Muscle layer of colon (tissue), 2 donors: ENCODE data around the gene IQSEC1.
"Not testable (repeated sequence)": the region's sequence is repeated elsewhere in the genome, so short reads cannot be mapped to it uniquely, and the experiment has no call there.

Source experiments
- H3K27ac ChIP-seq: one replicate; pipeline ENCODE4 v1.7.0; 2013; ENCODE audit warnings: low read depth, mild to moderate bottlenecking, low read length, moderate library complexity
- H3K27me3 ChIP-seq, 2 donors: one replicate each; pipeline ENCODE4 v1.7.0; 2013; ENCODE audit warnings: low read length in 2 of 2, mild to moderate bottlenecking in 2 of 2; ENCODE audit not compliant: insufficient read depth in 2 of 2, control insufficient read depth in 1 of 2
- H3K36me3 ChIP-seq: one replicate; pipeline ENCODE4 v1.7.0; 2013; ENCODE audit warnings: mild to moderate bottlenecking, low read length; ENCODE audit not compliant: insufficient read depth
- H3K4me1 ChIP-seq: one replicate; pipeline ENCODE4 v1.7.0; 2013; ENCODE audit warnings: mild to moderate bottlenecking, low read length; ENCODE audit not compliant: insufficient read depth
- H3K4me3 ChIP-seq, 2 donors: one replicate each; pipeline ENCODE4 v1.7.0; 2013; ENCODE audit warnings: low read length in 2 of 2, low read depth in 1 of 2, mild to moderate bottlenecking in 1 of 2, moderate library complexity in 1 of 2
- H3K9ac ChIP-seq: one replicate; pipeline ENCODE4 v1.7.0; 2013; ENCODE audit warnings: low read length
- H3K9me3 ChIP-seq: one replicate; pipeline ENCODE4 v1.7.0; 2013; ENCODE audit warnings: mild to moderate bottlenecking, low read length
- donor health status: abdominal sarcoma.
- donor health status: Adenocarcinoma of cecum.

IQSEC1 gene

GRCh38 chr3:12856626-12857025 is 216.6 kb downstream of the IQSEC1 start:
- Histone ChIP-seq H3K27me3 (no peaks in the 10 kb centered on the region), H3K4me3 (no peak overlapping the region), H3K27ac (no peak overlapping the region), H3K9ac (no peak overlapping the region), H3K4me1 (no peaks in the 10 kb centered on the region), H3K9me3 (no peaks in the 10 kb centered on the region), H3K36me3 (no peaks in the 10 kb centered on the region)

DNA sequence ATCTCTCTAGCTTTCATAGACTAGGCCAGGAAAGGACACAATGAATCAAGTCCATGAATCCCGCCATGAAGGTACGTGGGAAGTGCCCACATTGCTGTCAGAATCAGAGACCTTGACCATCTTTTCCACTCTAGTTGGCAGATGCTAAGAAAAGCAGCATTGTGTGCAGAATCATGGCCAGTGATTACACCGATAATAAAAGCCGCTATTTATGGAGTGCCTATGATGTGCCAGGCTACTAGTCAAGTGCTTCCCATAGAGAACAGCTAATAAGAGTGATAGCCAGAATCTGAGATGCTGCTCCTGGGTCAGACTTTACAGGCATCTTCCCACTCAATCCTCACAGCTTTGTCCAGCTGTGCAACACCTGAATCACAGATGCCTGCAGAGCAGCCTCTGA is 218.7 kb downstream of the IQSEC1 start:
- no peaks in the 10 kb centered on the region for H3K36me3 ChIP-seq
- H3K4me1 ChIP-seq: no peaks in the 10 kb centered on the region
- no peaks in the 10 kb centered on the region for H3K9me3 ChIP-seq
- H3K9ac ChIP-seq: no peak overlapping the region
- no peaks in the 10 kb centered on the region for H3K27me3 ChIP-seq
- no peak overlapping the region for H3K27ac ChIP-seq
- no peak overlapping the region for H3K4me3 ChIP-seq

- not testable (repeated sequence) for H3K4me3 ChIP-seq, H3K36me3 ChIP-seq, H3K27ac ChIP-seq, H3K27me3 ChIP-seq, H3K4me1 ChIP-seq, H3K9me3 ChIP-seq, H3K9ac ChIP-seq
Observed at GRCh38 chr3:12853847-12854246, 219.4 kb downstream of the IQSEC1 start.

- Histone ChIP-seq H3K4me3 (no peak overlapping the region), H3K9ac (no peak overlapping the region), H3K27me3 (no peaks in the 10 kb centered on the region)
Observed at GRCh38 chr3:12852201-12852600, 221.0 kb downstream of the IQSEC1 start.

More at GRCh38 chr3:12852201-12852600, 221.0 kb downstream of the IQSEC1 start:
- Histone ChIP-seq H3K4me1 (no peaks in the 10 kb centered on the region), H3K9me3 (no peaks in the 10 kb centered on the region), H3K36me3 (no peaks in the 10 kb centered on the region), H3K27ac (no peak overlapping the region)
